Measurements from ENCODE around the gene ZNF652.
"Not testable (repeated sequence)": the region's sequence is repeated elsewhere in the genome, so short reads cannot be mapped to it uniquely, and the experiment has no call there.

Gene ZNF652

GRCh38 chr17:49384951-49385350 lies 22.9 kb upstream of the ZNF652 start:
- no peak for DNase-seq

GRCh38 chr17:49383060-49383459 lies 21.0 kb upstream of the ZNF652 start:
- DNase-seq, result no peak

- DNase-seq, result no peak
Measured at GRCh38 chr17:49382556-49382955, 20.5 kb upstream of the ZNF652 start.

GRCh38 chr17:49381793-49382192 lies 19.7 kb upstream of the ZNF652 start:
- no peak for DNase-seq

GRCh38 chr17:49381033-49381432 lies 19.0 kb upstream of the ZNF652 start:
- DNase-seq, result no peak

GRCh38 chr17:49379926-49380325 lies 17.9 kb upstream of the ZNF652 start:
- no peak for DNase-seq

- DNase-seq, result no peak
Measured at GRCh38 chr17:49378311-49378710, 16.3 kb upstream of the ZNF652 start.

- no peak for DNase-seq
Measured at GRCh38 chr17:49375544-49375943, 13.5 kb upstream of the ZNF652 start.

GRCh38 chr17:49373115-49373514 lies 11.1 kb upstream of the ZNF652 start:
- DNase-seq, result no peak

- DNase-seq, result no peak
Measured at GRCh38 chr17:49372425-49372824, 10.4 kb upstream of the ZNF652 start.

GRCh38 chr17:49370971-49371834 lies 9.2 kb upstream of the ZNF652 start:
- DNase-seq, result no peak

- DNase-seq, result no peak
Measured at GRCh38 chr17:49369760-49370159, 7.7 kb upstream of the ZNF652 start.

GRCh38 chr17:49369089-49369488 lies 7.0 kb upstream of the ZNF652 start:
- DNase-seq, result no peak

GRCh38 chr17:49365667-49366066 lies 3.6 kb upstream of the ZNF652 start:
- DNase-seq, result peak; percentile 29

GRCh38 chr17:49365126-49365525 lies 3.1 kb upstream of the ZNF652 start:
- not testable (repeated sequence) for DNase-seq

- DNase-seq, result no peak
Measured at GRCh38 chr17:49364119-49364518, 2.1 kb upstream of the ZNF652 start.

GRCh38 chr17:49363251-49363650 lies 1.2 kb upstream of the ZNF652 start:
- DNase-seq, result no peak

- no peak for DNase-seq
Measured at GRCh38 chr17:49362723-49363117, 670 bp upstream of the ZNF652 start.

- DNase-seq, result no peak
Measured at GRCh38 chr17:49361129-49361901, 735 bp downstream of the ZNF652 start.

GRCh38 chr17:49360796-49361128 lies 1.3 kb downstream of the ZNF652 start:
- DNase-seq, result no peak

GRCh38 chr17:49359990-49360795 lies 1.9 kb downstream of the ZNF652 start:
- no peak for DNase-seq

- DNase-seq, result no peak
Measured at GRCh38 chr17:49358641-49359247, 3.3 kb downstream of the ZNF652 start.

GRCh38 chr17:49357516-49357915 lies 4.5 kb downstream of the ZNF652 start:
- DNase-seq, result no peak
